Keratinocyte (primary cell): ENCODE results near the gene ERV3-1. TPM values are rescaled to one million over a fixed set of nuclear protein-coding genes. Genes with fewer than 3 reads are reported as not detected.
"Not testable (repeated sequence)": the region's sequence is repeated elsewhere in the genome, so short reads cannot be mapped to it uniquely, and the experiment has no call there.

Source experiments
- DNase-seq: peaks from one replicate; pipeline ENCODE4 v3.0.0-alpha.2; 2011; ENCODE audit warnings: low read depth, missing footprints, low spot score
- FAIRE-seq: peaks from 2 replicates; lab custom pipeline; 2011; peaks lifted over from hg19 to GRCh38; lab: Jason Lieb, UNC
- H2AFZ ChIP-seq: 2 replicates; pipeline ENCODE4 v1.6.0; 2012; ENCODE audit warnings: low read length, control low read depth, inconsistent platforms; ENCODE audit not compliant: control insufficient read depth
- H3K27ac ChIP-seq: 2 replicates; pipeline ENCODE4 v1.5.1; 2011; ENCODE audit warnings: low read length; ENCODE audit not compliant: control insufficient read depth, insufficient read depth
- H3K27me3 ChIP-seq: 3 replicates; pipeline ENCODE4 v1.6.0; 2011; ENCODE audit warnings: low read length; ENCODE audit not compliant: control insufficient read depth, insufficient read depth; ENCODE audit errors: extremely low read depth
- H3K36me3 ChIP-seq, 2 experiments: 2 replicates in 1 of 2; 3 replicates in 1 of 2; pipeline ENCODE4 v1.5.1; 2011; ENCODE audit warnings: low read length in 2 of 2, mild to moderate bottlenecking in 1 of 2; ENCODE audit not compliant: control insufficient read depth in 2 of 2, insufficient read depth in 2 of 2; ENCODE audit errors: extremely low read depth in 1 of 2
- H3K4me1 ChIP-seq: 3 replicates; pipeline ENCODE4 v1.5.1; 2011; ENCODE audit warnings: low read length; ENCODE audit not compliant: control insufficient read depth, insufficient read depth; ENCODE audit errors: extremely low read depth
- H3K4me2 ChIP-seq: 3 replicates; pipeline ENCODE4 v1.6.0; 2011; ENCODE audit warnings: low read depth, low read length; ENCODE audit not compliant: control insufficient read depth, insufficient read depth; ENCODE audit errors: extremely low read depth
- H3K4me3 ChIP-seq, 3 experiments: fragments of 200-600 bp in 1 of 3; sonication (generic) in 1 of 3; 2 replicates in 2 of 3; 3 replicates in 1 of 3; pipeline ENCODE4 v1.5.1; 2011 to 2016; ENCODE audit warnings: low read length in 3 of 3, mild to moderate bottlenecking in 3 of 3, control low read depth in 2 of 3, inconsistent platforms in 1 of 3, low read depth in 1 of 3, mixed read lengths in 1 of 3, mixed run types in 1 of 3, moderate library complexity in 1 of 3; ENCODE audit not compliant: control insufficient read depth in 2 of 3, insufficient read depth in 2 of 3; ENCODE audit errors: extremely low read depth in 1 of 3
- H3K79me2 ChIP-seq: 2 replicates; pipeline ENCODE4 v1.6.0; 2012; ENCODE audit warnings: low read length; ENCODE audit not compliant: control insufficient read depth, insufficient read depth
- H3K9ac ChIP-seq: 3 replicates; pipeline ENCODE4 v1.6.0; 2011; ENCODE audit warnings: low read length; ENCODE audit not compliant: control insufficient read depth, insufficient read depth; ENCODE audit errors: extremely low read depth
- H3K9me1 ChIP-seq: 3 replicates; pipeline ENCODE4 v1.6.0; 2011; ENCODE audit warnings: low read length; ENCODE audit not compliant: control insufficient read depth, insufficient read depth; ENCODE audit errors: extremely low read depth
- H3K9me3 ChIP-seq: 2 replicates; pipeline ENCODE4 v1.5.1; 2012; ENCODE audit warnings: low read depth, low read length; ENCODE audit not compliant: control insufficient read depth
- H4K20me1 ChIP-seq: 3 replicates; pipeline ENCODE4 v1.6.0; 2011; ENCODE audit warnings: low read length; ENCODE audit not compliant: control insufficient read depth, insufficient read depth; ENCODE audit errors: extremely low read depth
- dilution Hi-C: fragments of 300-500 bp; cut with MboI; formaldehyde crosslinking; loops from one replicate; pipeline ENCODE4 v1.7.0; 2020; ENCODE audit warnings: low sequenced_read_pairs; ENCODE audit not compliant: extremely low pct_ligation_motif_present
- polyA plus RNA-seq, 5 experiments: library from polyadenylated mRNA; depleted of rRNA in 3 of 5; stranded (reverse) in 3 of 5; stranded (forward) in 1 of 5; unstranded in 1 of 5; fragments of >200 nt; gene quantifications; 1 replicate in 1 of 5; 2 replicates in 3 of 5; 3 replicates in 1 of 5; pipeline versions ENCODE4 v1.2.1 to v1.2.3, GENCODE V29; 2011 to 2012; ENCODE audit warnings: missing spikeins in 2 of 5, low read depth in 1 of 5, low replicate concordance in 1 of 5

ERV3-1 gene
- polyA plus RNA-seq, 1 donor (not counting 4 experiments of a cell fraction or from before 2014, with no cell fraction given) = 3.1 TPM

DNA sequence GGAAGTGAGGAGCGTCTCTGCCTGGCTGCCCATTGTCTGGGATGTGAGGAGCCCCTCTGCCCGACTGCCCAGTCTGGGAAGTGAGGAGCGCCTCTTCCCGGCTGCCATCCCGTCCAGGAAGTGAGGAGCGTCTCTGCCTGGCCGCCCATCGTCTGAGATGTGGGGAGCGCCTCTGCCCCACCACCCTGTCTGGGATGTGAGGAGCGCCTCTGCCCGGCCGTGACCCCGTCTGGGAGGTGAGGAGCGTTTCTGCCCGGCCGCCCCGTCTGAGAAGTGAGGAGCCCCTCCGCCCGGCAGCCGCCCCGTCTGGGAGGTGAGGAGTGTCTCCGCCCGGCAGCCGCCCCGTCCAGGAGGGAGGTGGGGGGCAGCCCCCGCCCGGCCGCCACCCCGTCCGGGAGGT is 26.9 kb upstream of the ERV3-1 start:
- H3K79me2 ChIP-seq, H3K4me2 ChIP-seq, H3K4me1 ChIP-seq, dilution Hi-C loops, H3K27me3 ChIP-seq, H3K9me3 ChIP-seq, H2AFZ ChIP-seq, H3K4me3 ChIP-seq, FAIRE-seq, H4K20me1 ChIP-seq, H3K9me1 ChIP-seq, H3K27ac ChIP-seq, H3K36me3 ChIP-seq, H3K9ac ChIP-seq, DNase-seq: not testable (repeated sequence)

DNA sequence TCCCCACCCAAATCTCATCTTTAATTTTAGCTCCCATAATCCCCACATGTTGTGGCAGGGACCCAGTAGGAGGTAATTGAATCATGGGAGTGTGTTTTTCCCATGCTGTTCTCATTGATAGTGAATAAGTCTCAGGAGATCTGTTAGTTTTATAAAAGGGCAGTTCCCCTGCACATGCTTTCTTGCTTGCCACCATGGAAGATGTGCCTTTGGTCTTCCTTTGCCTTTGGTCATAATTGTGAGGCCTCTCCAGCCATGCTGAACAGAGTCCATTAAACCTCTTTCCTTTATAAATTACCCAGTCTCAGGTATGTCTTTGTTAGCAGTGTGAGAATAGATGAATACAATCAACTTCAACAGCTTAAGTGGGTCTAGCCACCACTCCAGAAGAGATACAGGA is 18.5 kb upstream of the ERV3-1 start:
- H3K9me1 ChIP-seq, H3K4me2 ChIP-seq, H3K27ac ChIP-seq, H4K20me1 ChIP-seq, H3K4me3 ChIP-seq, H3K9me3 ChIP-seq, H3K4me1 ChIP-seq, H3K79me2 ChIP-seq, DNase-seq, H2AFZ ChIP-seq, H3K36me3 ChIP-seq, H3K27me3 ChIP-seq, H3K9ac ChIP-seq, dilution Hi-C loops, FAIRE-seq: not testable (repeated sequence)

DNA sequence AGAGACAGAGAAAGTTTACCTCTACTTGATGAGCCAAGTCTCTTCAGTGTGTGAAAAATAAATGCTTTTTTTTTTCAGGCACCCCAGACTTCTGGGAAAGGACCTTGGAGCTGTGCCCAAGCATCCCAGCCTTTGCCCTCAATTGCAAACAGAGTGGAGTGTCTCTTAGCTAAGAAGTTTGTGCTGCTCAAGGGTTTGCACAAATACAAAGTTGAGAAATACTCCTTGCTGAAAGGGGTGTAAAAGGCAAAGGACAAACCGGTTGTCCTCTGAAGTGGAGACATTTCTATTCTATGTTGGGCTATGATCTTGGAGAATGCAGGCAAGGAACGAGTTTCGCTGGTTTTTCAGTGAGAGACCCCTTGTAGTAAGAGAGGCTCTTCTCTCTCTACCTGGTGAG is 14.5 kb upstream of the ERV3-1 start:
- H3K4me1 ChIP-seq, H4K20me1 ChIP-seq, H3K79me2 ChIP-seq, H3K9me1 ChIP-seq, H2AFZ ChIP-seq, H3K27me3 ChIP-seq, FAIRE-seq, H3K36me3 ChIP-seq, H3K4me3 ChIP-seq, H3K9me3 ChIP-seq, H3K9ac ChIP-seq, H3K27ac ChIP-seq, H3K4me2 ChIP-seq, DNase-seq, dilution Hi-C loops: not testable (repeated sequence)

DNA sequence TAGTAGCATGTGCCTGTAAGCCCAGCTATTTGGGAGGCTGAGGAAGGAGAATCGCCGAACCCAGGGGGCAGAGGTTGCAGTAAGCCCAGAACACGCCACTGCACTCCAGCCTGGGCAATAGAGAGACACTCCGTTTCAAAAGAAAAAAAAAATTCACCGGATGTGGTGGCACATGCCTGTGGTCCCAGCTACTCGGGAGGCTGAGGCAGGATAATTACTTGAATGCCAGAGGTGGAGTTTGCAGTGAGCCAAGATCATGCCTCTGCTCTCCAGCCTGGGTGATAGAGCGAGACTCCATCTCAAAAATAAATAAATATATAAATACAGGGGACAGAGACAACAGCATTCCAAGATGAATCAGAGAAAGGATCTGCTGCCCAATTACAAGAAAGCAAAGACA is 3.4 kb upstream of the ERV3-1 start:
- dilution Hi-C loops, H3K4me2 ChIP-seq, H2AFZ ChIP-seq, H3K79me2 ChIP-seq, H4K20me1 ChIP-seq, H3K9me1 ChIP-seq, H3K4me1 ChIP-seq, H3K36me3 ChIP-seq, H3K27me3 ChIP-seq, H3K9me3 ChIP-seq, FAIRE-seq, DNase-seq, H3K9ac ChIP-seq, H3K4me3 ChIP-seq, H3K27ac ChIP-seq: not testable (repeated sequence)

DNA sequence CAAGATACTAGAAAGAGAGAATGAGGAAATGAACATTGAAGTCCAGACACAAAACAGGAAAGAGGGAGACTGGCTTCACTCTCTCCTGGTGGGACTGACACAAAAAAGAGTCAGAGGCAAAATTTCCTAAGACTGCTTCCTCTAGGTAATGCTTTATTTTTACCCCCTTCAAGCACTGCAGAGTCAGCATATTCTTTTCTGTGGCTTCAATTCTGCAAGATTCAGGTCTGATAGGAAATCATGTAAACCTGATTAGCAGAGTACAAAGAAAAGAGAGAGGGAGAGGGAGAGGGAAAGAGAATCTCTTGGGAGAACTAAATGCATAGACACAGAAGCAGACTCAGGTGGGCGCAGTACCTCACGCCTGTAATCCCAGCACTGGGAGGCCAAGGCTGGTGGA is 2.9 kb upstream of the ERV3-1 start:
- H3K27ac ChIP-seq = not testable (repeated sequence)

More for the DNA sequence above, 2.9 kb upstream of the ERV3-1 start:
- H3K9me3 ChIP-seq, H3K4me1 ChIP-seq, H4K20me1 ChIP-seq, DNase-seq, H3K36me3 ChIP-seq, FAIRE-seq, H3K9ac ChIP-seq, H2AFZ ChIP-seq, dilution Hi-C loops, H3K4me2 ChIP-seq, H3K4me3 ChIP-seq, H3K27me3 ChIP-seq, H3K9me1 ChIP-seq: not testable (repeated sequence)
- H3K79me2 ChIP-seq = peaks cover 11% of the 10 kb centered on the region
